Stimulated activated CD4-positive, alpha-beta T cell treated with anti-CD3 and anti-CD28 coated beads, Interleukin-2, amount 100 ng/mL, for 24 hours (primary cell): ENCODE data around the gene RAI1.
A peak's percentile ranks its signal among the peaks of the same experiment; 100 is the strongest.
"Not testable (repeated sequence)": the region's sequence is repeated elsewhere in the genome, so short reads cannot be mapped to it uniquely, and the experiment has no call there.

ENCODE experiments used
- DNase-seq, 2 donors: peaks; one replicate each; pipeline ENCODE4 v3.0.0-alpha.2; 2020

Gene RAI1

GRCh38 chr17:17681744-17682292 lies 560 bp downstream of the RAI1 start:
- DNase-seq = peak; percentile 45 to 53

GRCh38 chr17:17682293-17682736 lies 1.1 kb downstream of the RAI1 start:
- DNase-seq = peak; percentile 49 to 73

DNA sequence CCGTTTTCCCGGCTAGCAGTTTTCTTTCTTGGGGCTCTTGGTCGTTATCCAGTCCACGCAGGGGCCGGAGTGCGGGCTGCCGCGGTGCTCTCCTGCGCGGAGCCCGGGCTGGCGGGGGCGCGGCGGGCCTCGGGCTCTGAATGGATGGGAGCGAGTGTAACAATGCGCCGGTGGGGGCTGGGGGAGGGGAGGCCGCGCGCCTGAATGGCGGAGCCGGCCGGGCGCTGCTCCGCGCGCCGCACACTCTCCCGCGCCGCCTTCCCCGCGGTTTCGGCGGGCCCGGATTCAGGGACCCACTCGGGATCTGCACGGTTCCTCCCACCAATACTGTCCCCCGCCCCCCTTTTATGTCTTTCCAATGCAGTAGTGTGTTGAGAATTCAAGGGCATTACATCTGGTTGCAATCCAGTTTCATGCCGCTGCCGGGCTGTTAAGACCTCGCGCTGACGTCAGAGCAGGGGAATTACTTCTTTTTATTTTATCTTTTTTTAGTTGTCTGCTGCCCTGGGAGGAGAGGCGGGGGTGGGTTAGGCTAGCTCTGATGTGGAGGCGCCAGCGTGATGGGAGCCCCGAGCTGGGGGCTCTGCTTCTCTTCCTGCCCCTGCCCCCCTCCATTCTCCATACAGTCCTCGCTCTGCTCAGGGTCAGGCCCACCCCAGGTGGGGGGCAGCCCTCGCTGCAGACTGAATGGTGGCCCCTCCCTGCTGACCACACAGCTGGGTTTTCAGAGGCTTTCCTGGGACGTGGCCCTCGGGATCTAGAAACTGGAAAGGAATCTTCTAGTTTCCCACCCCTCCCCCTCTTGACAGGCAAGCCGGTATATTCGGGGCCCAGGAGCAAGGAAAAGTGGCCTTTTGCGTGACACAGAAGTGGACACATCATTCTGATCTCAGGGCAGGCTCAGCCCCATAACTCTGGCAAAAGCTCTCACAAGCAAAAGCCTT lies 1.8 kb downstream of the RAI1 start:
- peak; percentile 72 to 78 for DNase-seq

GRCh38 chr17:17683710-17684365 lies 2.6 kb downstream of the RAI1 start:
- no peak for DNase-seq

GRCh38 chr17:17684906-17685774 lies 3.9 kb downstream of the RAI1 start:
- no peak for DNase-seq

- DNase-seq = no peak
Observed at GRCh38 chr17:17685775-17686291, 4.6 kb downstream of the RAI1 start.

DNA sequence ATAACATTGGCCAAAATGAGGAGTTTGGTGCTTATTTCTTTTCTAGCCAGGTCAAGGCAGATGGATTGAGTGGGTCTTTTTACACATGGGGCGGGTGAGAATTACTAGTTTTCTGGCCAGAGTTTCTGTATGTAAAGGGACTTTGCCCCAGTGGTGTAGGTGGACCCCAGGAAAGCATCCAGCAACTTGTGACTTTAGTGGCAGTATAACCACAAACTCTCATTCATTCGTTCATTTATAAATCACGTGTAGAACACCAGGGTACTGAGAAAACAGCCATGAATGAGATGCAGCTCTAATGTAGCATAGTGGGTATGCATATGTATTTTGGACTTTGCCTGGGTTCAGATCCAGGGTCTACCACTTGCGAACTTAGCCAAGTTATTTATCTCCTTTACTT lies 8.1 kb downstream of the RAI1 start:
- DNase-seq = no peak

- not testable (repeated sequence) for DNase-seq
Observed at GRCh38 chr17:17690233-17690632, 9.0 kb downstream of the RAI1 start.

DNA sequence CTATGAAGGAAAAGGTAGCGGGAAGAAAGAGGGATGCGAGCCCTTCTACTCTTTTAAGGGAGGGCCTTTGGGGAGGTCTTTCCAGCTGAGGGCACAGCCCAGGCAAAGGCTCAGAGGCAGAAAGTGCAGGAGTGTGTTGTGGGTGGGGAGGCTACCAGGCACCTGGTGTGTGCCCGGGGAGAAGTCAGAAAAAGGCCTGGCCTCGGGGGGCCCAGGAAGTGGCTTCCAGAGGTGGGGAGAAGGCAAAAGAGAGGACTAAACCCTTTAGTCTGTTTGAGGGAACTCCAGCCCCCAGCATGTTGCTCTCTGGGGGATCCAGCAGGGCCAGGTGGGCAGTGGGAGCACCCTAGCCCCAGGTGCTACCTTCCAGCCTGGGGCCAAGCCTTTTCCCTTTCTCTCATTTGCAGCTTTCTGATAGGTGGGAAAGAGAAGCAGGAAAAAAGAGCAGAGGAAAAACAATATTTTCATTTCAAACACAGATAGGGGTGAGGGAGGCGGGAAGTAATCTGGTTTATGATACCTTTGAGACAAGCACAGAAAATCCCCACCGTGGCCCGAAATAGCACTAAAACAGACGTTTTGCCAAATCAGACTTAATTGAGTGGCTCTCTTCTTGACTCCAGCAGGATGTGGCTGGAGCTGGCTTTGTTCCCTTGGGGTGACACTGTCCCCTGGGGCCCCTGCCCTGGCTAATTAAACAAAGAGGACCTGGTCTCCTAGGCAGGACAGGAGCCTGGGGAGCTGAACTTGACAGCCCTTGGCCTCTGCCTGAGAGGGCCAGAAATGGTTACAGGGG lies 10.4 kb downstream of the RAI1 start:
- DNase-seq = no peak

- no peak for DNase-seq
Observed at GRCh38 chr17:17692353-17693252, 11.3 kb downstream of the RAI1 start.

- DNase-seq = no peak
Observed at GRCh38 chr17:17693253-17694168, 12.3 kb downstream of the RAI1 start.

- peak; percentile 67 to 68 for DNase-seq
Observed at GRCh38 chr17:17694169-17695081, 13.2 kb downstream of the RAI1 start.

DNA sequence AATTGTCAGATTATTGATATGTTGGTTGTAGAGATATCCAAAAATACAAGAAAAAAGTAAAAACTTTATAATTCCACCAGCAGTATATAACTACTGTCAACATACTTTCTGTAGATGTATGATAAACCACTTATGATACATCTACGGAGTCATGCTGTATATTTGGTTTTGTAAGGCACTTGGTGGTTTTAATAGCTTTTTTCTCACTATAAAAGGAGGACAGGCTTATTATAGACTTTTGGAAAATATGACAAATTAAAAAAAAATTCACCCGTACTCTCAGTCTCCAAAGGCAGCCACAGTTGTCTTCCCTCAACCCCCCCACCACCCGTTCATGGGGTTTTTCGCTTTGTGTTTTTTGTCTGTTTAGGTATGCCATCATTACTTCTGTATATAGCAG lies 14.8 kb downstream of the RAI1 start:
- DNase-seq = peak in 1 of 2 donors; percentile 26

DNA sequence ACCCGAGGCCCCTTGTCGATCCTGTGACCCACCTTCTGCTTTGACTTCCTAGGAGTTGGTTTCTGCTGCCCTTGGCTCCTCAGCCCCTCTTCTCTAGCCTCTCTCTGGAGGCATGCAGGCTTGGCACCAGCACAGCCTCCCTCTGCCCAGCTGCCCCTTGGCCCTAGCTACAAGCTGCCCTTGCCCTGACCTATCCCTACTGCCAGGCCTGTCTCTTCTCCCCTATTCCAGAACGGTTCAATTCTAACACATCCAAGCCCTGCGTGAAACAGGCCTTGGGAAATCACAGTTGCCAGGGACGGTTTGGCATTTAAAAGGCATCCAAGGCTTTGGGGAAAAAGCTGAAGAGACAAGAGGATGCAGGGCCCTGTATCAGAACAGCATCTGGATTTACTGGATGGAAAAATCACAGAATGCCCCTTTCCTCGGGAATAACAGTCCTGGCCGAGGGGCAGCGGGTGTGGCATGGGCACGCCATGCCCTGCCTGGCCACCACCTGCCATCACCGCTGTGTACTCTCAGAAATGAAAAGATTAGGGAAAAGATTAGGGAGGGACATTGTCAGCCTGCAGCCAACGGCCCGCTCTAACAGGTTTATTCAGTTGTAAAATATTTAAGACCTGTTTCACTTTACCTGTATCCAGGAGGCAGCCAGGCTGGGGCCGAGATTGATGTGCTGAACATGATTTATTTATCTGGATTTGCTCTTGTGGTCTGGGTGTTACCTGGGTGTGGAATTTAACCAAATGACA lies 15.8 kb downstream of the RAI1 start:
- DNase-seq = no peak

GRCh38 chr17:17698371-17698770 lies 17.1 kb downstream of the RAI1 start:
- no peak for DNase-seq

GRCh38 chr17:17698869-17699351 lies 17.7 kb downstream of the RAI1 start:
- DNase-seq = no peak

DNA sequence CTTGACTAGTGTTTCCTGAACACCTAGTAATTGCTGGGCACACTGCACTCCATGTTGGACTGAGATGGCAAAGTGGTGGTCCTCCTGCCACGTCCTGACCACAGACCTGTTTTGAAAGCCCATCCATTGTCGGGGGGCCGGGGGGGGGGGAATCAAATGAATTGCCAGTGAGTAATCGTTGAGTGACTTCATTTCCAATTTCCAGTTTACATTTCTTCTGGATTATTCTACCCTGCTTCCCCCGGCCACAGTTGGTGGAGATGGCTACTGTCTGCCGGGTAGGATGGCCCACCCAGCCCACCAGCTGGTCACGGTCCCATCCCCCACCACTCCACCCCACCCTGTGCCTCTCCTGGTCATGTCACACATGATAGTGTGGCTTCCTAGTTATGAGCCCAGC lies 18.2 kb downstream of the RAI1 start:
- DNase-seq = no peak
